ENCODE data around the gene MRPS31. TPM values are rescaled to one million over a fixed set of nuclear protein-coding genes. Genes with fewer than 3 reads are reported as not detected.

MRPS31 gene
- total RNA-seq, 1 donor from 2014 or later: 61.5 TPM

GRCh38 chr13:40679480-40679985 lies 91.5 kb downstream of the MRPS31 start:
- Histone ChIP-seq H3K4me1 (no peaks in the 10 kb centered on the region), H3K27me3 (no peaks in the 10 kb centered on the region), H3F3A (ENCODE audit: low read depth) (peaks cover 15% of the 10 kb centered on the region), H3K27ac (no peak overlapping the region), H4K20me1 (ENCODE audit: low read depth) (no peaks in the 10 kb centered on the region), H3K36me3 (no peaks in the 10 kb centered on the region), H3K9me3 (ENCODE audit: low read depth) (no peaks in the 10 kb centered on the region), H3K4me3 (no peak overlapping the region), H3K79me2 (ENCODE audit: low read depth) (no peaks in the 10 kb centered on the region), H3K9ac (no peak overlapping the region), H2AFZ (replicated peaks) (no peak overlapping the region), H3K4me2 (no peak overlapping the region)
- DNase-seq (ENCODE audit: low spot score): no peak
- H3K36me3 Mint-ChIP-seq: no peaks in the 10 kb centered on the region
- no peak overlapping the region for H3K4me3 Mint-ChIP-seq
- peaks cover 4% of the 10 kb centered on the region for H3K27me3 Mint-ChIP-seq (ENCODE audit: insufficient read depth, low read depth)
- peaks cover 14% of the 10 kb centered on the region for H3K4me1 Mint-ChIP-seq
- H3K9me3 Mint-ChIP-seq: peaks cover 3% of the 10 kb centered on the region
- no peak for TF ChIP-seq EZH2 (IDR thresholded peaks at IDR 0.05)
- TF ChIP-seq, protein P1, sequence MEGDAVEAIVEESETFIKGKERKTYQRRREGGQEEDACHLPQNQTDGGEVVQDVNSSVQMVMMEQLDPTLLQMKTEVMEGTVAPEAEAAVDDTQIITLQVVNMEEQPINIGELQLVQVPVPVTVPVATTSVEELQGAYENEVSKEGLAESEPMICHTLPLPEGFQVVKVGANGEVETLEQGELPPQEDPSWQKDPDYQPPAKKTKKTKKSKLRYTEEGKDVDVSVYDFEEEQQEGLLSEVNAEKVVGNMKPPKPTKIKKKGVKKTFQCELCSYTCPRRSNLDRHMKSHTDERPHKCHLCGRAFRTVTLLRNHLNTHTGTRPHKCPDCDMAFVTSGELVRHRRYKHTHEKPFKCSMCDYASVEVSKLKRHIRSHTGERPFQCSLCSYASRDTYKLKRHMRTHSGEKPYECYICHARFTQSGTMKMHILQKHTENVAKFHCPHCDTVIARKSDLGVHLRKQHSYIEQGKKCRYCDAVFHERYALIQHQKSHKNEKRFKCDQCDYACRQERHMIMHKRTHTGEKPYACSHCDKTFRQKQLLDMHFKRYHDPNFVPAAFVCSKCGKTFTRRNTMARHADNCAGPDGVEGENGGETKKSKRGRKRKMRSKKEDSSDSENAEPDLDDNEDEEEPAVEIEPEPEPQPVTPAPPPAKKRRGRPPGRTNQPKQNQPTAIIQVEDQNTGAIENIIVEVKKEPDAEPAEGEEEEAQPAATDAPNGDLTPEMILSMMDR (IDR thresholded peaks at IDR 0.05): no peak
- TF ChIP-seq EZH2phosphoT487 (IDR thresholded peaks at IDR 0.05): no peak
- H3K27ac Mint-ChIP-seq: no peak overlapping the region

MicroRNAs within 50 kb of the gene (microRNA counts, 767-probe panel; counts per million panel counts)
- 460 counts per million, percentile 90 among the panel's probes with 10 or more counts for microRNA hsa-miR-320d
- microRNA hsa-miR-621: 460 counts per million, percentile 90 among the panel's probes with 10 or more counts

Small RNAs within 50 kb of the gene (microRNA-seq; reads per million reads assigned to microRNA genes)
- gene MIR320D1 (not detected), gene MIR621 (not detected)

Small RNAs within 50 kb of the gene (small RNA-seq; reads per million reads assigned to genes)
- gene MIR320D1 (not detected), gene MIR621 (not detected), gene RF00017 (not detected)

Other genes with a start within 250 kb of the MRPS31 start
- gene FOXO1, start 104.5 kb downstream of the MRPS31 start, total RNA-seq (ENCODE audit: low replicate concordance): 3.7 and 3.8 TPM in 2 replicates
- gene SLC25A15, start 18.4 kb upstream of the MRPS31 start, total RNA-seq (ENCODE audit: low replicate concordance): 33.7 and 44.2 TPM in 2 replicates
- gene ELF1, start 248.1 kb upstream of the MRPS31 start, total RNA-seq (ENCODE audit: low replicate concordance): 9.3 and 17.2 TPM in 2 replicates